ENCODE data around the gene RBFOX1. TPM values are rescaled to one million over a fixed set of nuclear protein-coding genes. Genes with fewer than 3 reads are reported as not detected.

Gene RBFOX1
- total and polyA plus RNA-seq, 5 donors, result 22.5 to 80.8 (median 65.0) TPM

- intact Hi-C loops (cut with DNase I), result no loop called here
- no peak for ATAC-seq
These were observed 62.2 kb downstream of the RBFOX1 start for GRCh38 chr16:7394720-7395336.

GRCh38 chr16:7397901-7398300, 65.3 kb downstream of the RBFOX1 start:
- Histone ChIP-seq H3K4me3 (ENCODE audit: low read length) (no peak overlapping the region), H3K9me3 (ENCODE audit: control insufficient read depth, low read length) (no peaks in the 10 kb centered on the region), H3K27ac (ENCODE audit: low read length) (no peak overlapping the region), H3K27me3 (ENCODE audit: control insufficient read depth, insufficient read depth) (no peaks in the 10 kb centered on the region), H3K4me1 (ENCODE audit: control insufficient read depth, insufficient read depth, low read length) (no peaks in the 10 kb centered on the region)
- WGBS, result 57% methylated on average over 5 of the region's 5 CpGs
- ATAC-seq, result no peak
- no peak for DNase-seq
- intact Hi-C loops (cut with DNase I), result no loop called here

More at GRCh38 chr16:7394720-7395336, 62.2 kb downstream of the RBFOX1 start:
- no peak for DNase-seq
- H3K4me3 ChIP-seq (ENCODE audit: low read length), result no peak overlapping the region
- H3K9me3 ChIP-seq (ENCODE audit: control insufficient read depth, low read length), result no peaks in the 10 kb centered on the region
- H3K27me3 ChIP-seq (ENCODE audit: control insufficient read depth, insufficient read depth), result no peaks in the 10 kb centered on the region
- H3K4me1 ChIP-seq (ENCODE audit: control insufficient read depth, insufficient read depth, low read length), result no peaks in the 10 kb centered on the region
- 78% methylated on average over 7 of the region's 7 CpGs for WGBS
- no peak overlapping the region for H3K27ac ChIP-seq (ENCODE audit: low read length)

DNA sequence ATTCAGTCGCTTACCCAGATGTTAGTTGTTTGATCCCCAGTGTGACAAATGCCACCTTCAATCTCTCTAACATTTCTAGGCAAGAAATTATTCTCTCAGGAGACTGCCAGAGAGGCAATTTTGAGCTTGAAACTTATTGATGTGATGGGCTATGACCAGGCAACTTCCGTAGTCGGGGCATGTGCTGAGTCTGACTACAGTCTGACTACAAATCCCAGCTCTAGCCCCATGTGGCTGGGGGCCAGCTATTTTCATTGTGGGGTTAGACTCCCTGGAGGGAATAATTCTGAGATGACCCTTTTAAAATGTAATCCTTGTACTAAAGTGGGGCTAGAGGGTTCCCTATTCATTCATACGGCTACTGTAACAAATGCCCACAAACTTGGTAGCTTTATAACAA, 65.9 kb downstream of the RBFOX1 start:
- DNase-seq (no peak), ATAC-seq (no peak)
- Histone ChIP-seq H3K27me3 (ENCODE audit: control insufficient read depth, insufficient read depth) (no peaks in the 10 kb centered on the region), H3K9me3 (ENCODE audit: control insufficient read depth, low read length) (no peaks in the 10 kb centered on the region), H3K27ac (ENCODE audit: low read length) (no peak overlapping the region), H3K4me1 (ENCODE audit: control insufficient read depth, insufficient read depth, low read length) (no peaks in the 10 kb centered on the region), H3K4me3 (ENCODE audit: low read length) (no peak overlapping the region)
- WGBS, result 88% methylated on average over 4 of the region's 4 CpGs
- intact Hi-C loops (cut with DNase I), result no loop called here

- no peak for DNase-seq
- Histone ChIP-seq H3K27ac (ENCODE audit: low read length) (no peak overlapping the region), H3K4me1 (ENCODE audit: control insufficient read depth, insufficient read depth, low read length) (no peaks in the 10 kb centered on the region), H3K27me3 (ENCODE audit: control insufficient read depth, insufficient read depth) (no peaks in the 10 kb centered on the region), H3K4me3 (ENCODE audit: low read length) (no peak overlapping the region), H3K9me3 (ENCODE audit: control insufficient read depth, low read length) (no peaks in the 10 kb centered on the region)
- intact Hi-C loops (cut with DNase I), result no loop called here
- no peak for ATAC-seq
- WGBS, result 86% methylated on average over 7 of the region's 7 CpGs
These were observed 66.7 kb downstream of the RBFOX1 start for GRCh38 chr16:7399296-7399695.

DNA sequence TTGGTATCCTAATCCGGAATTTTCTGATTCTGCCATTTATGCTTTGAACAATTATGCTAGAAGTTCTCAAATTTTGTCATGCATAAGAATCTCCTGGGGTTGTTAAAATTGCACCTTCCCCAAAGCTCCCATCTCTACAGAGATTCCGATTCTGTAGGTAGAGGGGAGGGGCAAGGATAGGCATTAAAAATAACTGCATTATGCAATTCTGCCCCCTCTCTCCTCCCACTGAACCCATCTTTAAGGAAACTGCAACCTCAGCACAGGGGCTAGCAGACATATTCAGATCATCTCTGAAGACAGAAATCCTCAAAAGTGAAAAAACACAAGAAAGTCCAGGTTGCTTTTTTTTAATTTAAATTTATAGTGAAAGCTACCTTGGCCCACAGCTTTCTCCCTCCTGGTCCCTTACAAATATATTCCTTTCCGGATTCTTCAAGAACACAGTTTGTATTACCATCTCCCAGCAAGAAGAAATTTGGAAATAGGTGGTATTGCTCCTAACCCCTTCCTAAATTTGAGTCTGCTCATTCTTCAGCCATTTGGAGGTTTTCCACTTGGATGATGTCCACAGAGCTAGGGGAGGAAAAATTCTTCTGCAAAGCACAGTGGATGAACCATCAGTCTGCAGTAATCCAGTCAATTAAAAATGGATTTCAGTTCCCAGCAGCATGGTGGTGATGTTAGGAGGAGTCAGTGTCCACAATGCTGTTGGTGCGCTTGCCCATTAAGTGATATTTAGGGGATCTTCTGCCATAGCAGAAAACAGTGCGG, 67.7 kb downstream of the RBFOX1 start:
- Histone ChIP-seq H3K4me1 (ENCODE audit: control insufficient read depth, insufficient read depth, low read length) (no peaks in the 10 kb centered on the region), H3K27ac (ENCODE audit: low read length) (no peak overlapping the region), H3K27me3 (ENCODE audit: control insufficient read depth, insufficient read depth) (no peaks in the 10 kb centered on the region), H3K9me3 (ENCODE audit: control insufficient read depth, low read length) (no peaks in the 10 kb centered on the region), H3K4me3 (ENCODE audit: low read length) (no peak overlapping the region)
- 50% methylated on average over 5 of the region's 5 CpGs for WGBS
- ATAC-seq (no peak), DNase-seq (no peak)
- intact Hi-C loops (cut with DNase I), result no loop called here

DNA sequence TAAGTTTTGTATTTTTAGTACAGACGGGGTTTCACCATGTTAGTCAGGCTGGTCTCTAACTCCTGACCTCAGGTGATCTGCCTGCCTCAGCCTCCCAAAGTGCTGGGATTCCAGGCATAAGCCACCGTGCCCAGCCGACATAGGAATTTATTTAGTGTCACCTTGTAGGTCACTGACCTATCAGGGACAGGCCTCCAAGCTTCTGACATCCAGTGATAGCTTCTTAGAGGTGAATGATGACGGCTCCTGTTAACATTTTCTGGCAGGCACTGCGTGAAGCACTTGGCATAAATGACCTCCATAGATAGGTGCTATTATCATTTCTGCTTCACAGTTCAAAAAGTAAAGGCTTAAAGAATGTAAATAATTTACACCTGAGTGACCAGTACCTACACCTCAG, 71.6 kb downstream of the RBFOX1 start:
- intact Hi-C loops (cut with DNase I), result no loop called here
- Histone ChIP-seq H3K9me3 (ENCODE audit: control insufficient read depth, low read length) (no peaks in the 10 kb centered on the region), H3K27me3 (ENCODE audit: control insufficient read depth, insufficient read depth) (no peaks in the 10 kb centered on the region), H3K27ac (ENCODE audit: low read length) (no peak overlapping the region), H3K4me1 (ENCODE audit: control insufficient read depth, insufficient read depth, low read length) (no peaks in the 10 kb centered on the region), H3K4me3 (ENCODE audit: low read length) (no peak overlapping the region)
- DNase-seq (no peak), ATAC-seq (no peak)
- WGBS, result 17% methylated on average over 5 of the region's 5 CpGs

GRCh38 chr16:7405166-7405565, 72.5 kb downstream of the RBFOX1 start:
- Histone ChIP-seq H3K4me3 (ENCODE audit: low read length) (no peak overlapping the region), H3K4me1 (ENCODE audit: control insufficient read depth, insufficient read depth, low read length) (no peaks in the 10 kb centered on the region), H3K9me3 (ENCODE audit: control insufficient read depth, low read length) (no peaks in the 10 kb centered on the region), H3K27me3 (ENCODE audit: control insufficient read depth, insufficient read depth) (no peaks in the 10 kb centered on the region), H3K27ac (ENCODE audit: low read length) (no peak overlapping the region)
- 35% methylated on average over 16 of the region's 16 CpGs for WGBS
- intact Hi-C loops (cut with DNase I), result no loop called here
- DNase-seq (peak; percentile 20 to 68 (median 68)), ATAC-seq (peak; percentile 84 to 89)

- intact Hi-C loops (cut with DNase I), result no loop called here
- H3K27me3 ChIP-seq (ENCODE audit: control insufficient read depth, insufficient read depth), result no peaks in the 10 kb centered on the region
- DNase-seq (no peak), ATAC-seq (no peak)
- no peaks in the 10 kb centered on the region for H3K9me3 ChIP-seq (ENCODE audit: control insufficient read depth, low read length)
- no peaks in the 10 kb centered on the region for H3K4me1 ChIP-seq (ENCODE audit: control insufficient read depth, insufficient read depth, low read length)
- WGBS, result 32% methylated on average over 13 of the region's 13 CpGs
- H3K27ac ChIP-seq (ENCODE audit: low read length), result no peak overlapping the region
- no peak overlapping the region for H3K4me3 ChIP-seq (ENCODE audit: low read length)
These were observed 76.2 kb downstream of the RBFOX1 start for GRCh38 chr16:7408700-7409365.

DNA sequence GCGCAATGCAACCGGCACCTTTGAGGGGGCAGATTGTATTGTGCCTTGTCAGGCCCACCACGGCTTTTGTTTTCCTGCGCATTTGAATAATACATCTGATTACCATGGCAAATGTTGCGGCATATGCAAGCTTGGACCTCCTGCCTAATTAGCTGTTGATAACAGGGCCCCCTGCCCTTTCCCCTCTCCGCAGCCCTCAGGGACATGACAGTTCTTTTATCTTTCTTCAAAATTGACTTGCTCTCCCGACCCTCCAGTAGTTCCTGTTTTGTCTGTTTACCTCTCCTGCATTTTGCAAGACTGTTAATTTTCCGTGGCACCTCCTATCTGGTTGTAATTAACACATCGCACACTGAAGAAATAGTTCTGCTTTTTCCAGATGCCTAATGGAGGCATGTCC, 86.8 kb downstream of the RBFOX1 start:
- no peak overlapping the region for H3K27ac ChIP-seq (ENCODE audit: low read length)
- WGBS, result 32% methylated on average over 9 of the region's 9 CpGs
- H3K27me3 ChIP-seq (ENCODE audit: control insufficient read depth, insufficient read depth), result no peaks in the 10 kb centered on the region
- H3K4me3 ChIP-seq (ENCODE audit: low read length), result no peak overlapping the region
- ATAC-seq (no peak), DNase-seq (no peak)
- peaks cover 2% of the 10 kb centered on the region for H3K4me1 ChIP-seq (ENCODE audit: control insufficient read depth, insufficient read depth, low read length)
- intact Hi-C loops (cut with DNase I), result no loop called here
- H3K9me3 ChIP-seq (ENCODE audit: control insufficient read depth, low read length), result no peaks in the 10 kb centered on the region

- WGBS, result 22% methylated on average over 6 of the region's 6 CpGs
- Histone ChIP-seq H3K27ac (ENCODE audit: low read length) (no peak overlapping the region), H3K27me3 (ENCODE audit: control insufficient read depth, insufficient read depth) (no peaks in the 10 kb centered on the region), H3K4me3 (ENCODE audit: low read length) (no peak overlapping the region), H3K9me3 (ENCODE audit: control insufficient read depth, low read length) (no peaks in the 10 kb centered on the region), H3K4me1 (ENCODE audit: control insufficient read depth, insufficient read depth, low read length) (peaks cover 2% of the 10 kb centered on the region)
- DNase-seq (no peak), ATAC-seq (no peak)
- intact Hi-C loops (cut with DNase I), result no loop called here
These were observed 87.4 kb downstream of the RBFOX1 start for GRCh38 chr16:7420079-7420478.

DNA sequence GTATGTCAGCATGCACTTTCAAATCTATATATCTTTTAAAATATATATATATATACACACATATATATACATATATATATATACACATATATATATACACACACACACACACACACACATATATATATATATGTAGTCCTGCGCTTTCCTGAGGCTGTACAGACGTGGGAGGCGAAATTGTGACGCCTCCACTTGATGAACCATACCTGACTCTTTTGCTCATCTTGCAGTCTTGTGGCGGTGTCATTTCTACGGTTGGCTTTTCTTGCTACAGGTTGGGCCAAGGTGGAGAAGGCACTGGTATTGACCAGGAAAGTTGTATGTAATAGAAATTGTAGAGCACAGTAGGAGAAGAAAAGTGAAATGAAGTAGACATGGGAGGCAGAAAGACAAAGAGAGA, 88.2 kb downstream of the RBFOX1 start:
- Histone ChIP-seq H3K4me1 (ENCODE audit: control insufficient read depth, insufficient read depth, low read length) (peaks cover 2% of the 10 kb centered on the region), H3K27me3 (ENCODE audit: control insufficient read depth, insufficient read depth) (no peaks in the 10 kb centered on the region), H3K27ac (ENCODE audit: low read length) (no peak overlapping the region), H3K9me3 (ENCODE audit: control insufficient read depth, low read length) (no peaks in the 10 kb centered on the region), H3K4me3 (ENCODE audit: low read length) (no peak overlapping the region)
- no peak for DNase-seq
- 88% methylated on average over 6 of the region's 6 CpGs for WGBS
- intact Hi-C loops (cut with DNase I), result no loop called here
- no peak for ATAC-seq
